NOMO-1 (cell line): ENCODE data around the gene PSMD11.
"Not testable (repeated sequence)": the region's sequence is repeated elsewhere in the genome, so short reads cannot be mapped to it uniquely, and the experiment has no call there.

ENCODE experiments used
- DNase-seq, 2 experiments: peaks; one replicate each; lab custom pipeline; 2025; ENCODE audit not compliant: unreplicated experiment in 2 of 2; lab: John Stamatoyannopoulos, UW

PSMD11 gene

GRCh38 chr17:32508926-32509325, 64.6 kb downstream of the PSMD11 start:
- DNase-seq = no peak

GRCh38 chr17:32510466-32510865, 66.2 kb downstream of the PSMD11 start:
- DNase-seq = no peak

GRCh38 chr17:32512328-32512727, 68.0 kb downstream of the PSMD11 start:
- no peak for DNase-seq

GRCh38 chr17:32513579-32513978, 69.3 kb downstream of the PSMD11 start:
- DNase-seq = no peak

GRCh38 chr17:32514606-32515005, 70.3 kb downstream of the PSMD11 start:
- no peak for DNase-seq

- DNase-seq = peak in 1 of 2 experiments; percentile 28
Measured at GRCh38 chr17:32515677-32516383, 71.5 kb downstream of the PSMD11 start.

- DNase-seq = no peak
Measured at GRCh38 chr17:32516450-32516849, 72.1 kb downstream of the PSMD11 start.

- DNase-seq = no peak
Measured at GRCh38 chr17:32516940-32517701, 72.8 kb downstream of the PSMD11 start.

GRCh38 chr17:32517982-32518381, 73.7 kb downstream of the PSMD11 start:
- no peak for DNase-seq

GRCh38 chr17:32518646-32519227, 74.4 kb downstream of the PSMD11 start:
- no peak for DNase-seq

GRCh38 chr17:32519228-32520103, 75.2 kb downstream of the PSMD11 start:
- DNase-seq = no peak

- DNase-seq = no peak
Measured at GRCh38 chr17:32520104-32520701, 75.9 kb downstream of the PSMD11 start.

- no peak for DNase-seq
Measured at GRCh38 chr17:32520737-32521404, 76.6 kb downstream of the PSMD11 start.

- peak; percentile 33 to 69 for DNase-seq
Measured at GRCh38 chr17:32523017-32523680, 78.8 kb downstream of the PSMD11 start.

- DNase-seq = no peak
Measured at GRCh38 chr17:32523827-32524552, 79.7 kb downstream of the PSMD11 start.

- not testable (repeated sequence) for DNase-seq
Measured at GRCh38 chr17:32524553-32524880, 80.2 kb downstream of the PSMD11 start.

GRCh38 chr17:32525122-32525521, 80.8 kb downstream of the PSMD11 start:
- DNase-seq = no peak

GRCh38 chr17:32527146-32527545, 82.8 kb downstream of the PSMD11 start:
- DNase-seq = no peak

GRCh38 chr17:32528825-32529224, 84.5 kb downstream of the PSMD11 start:
- DNase-seq = peak in 1 of 2 experiments; percentile 2
